ENCODE measurements around the gene GIPC2.

DNA sequence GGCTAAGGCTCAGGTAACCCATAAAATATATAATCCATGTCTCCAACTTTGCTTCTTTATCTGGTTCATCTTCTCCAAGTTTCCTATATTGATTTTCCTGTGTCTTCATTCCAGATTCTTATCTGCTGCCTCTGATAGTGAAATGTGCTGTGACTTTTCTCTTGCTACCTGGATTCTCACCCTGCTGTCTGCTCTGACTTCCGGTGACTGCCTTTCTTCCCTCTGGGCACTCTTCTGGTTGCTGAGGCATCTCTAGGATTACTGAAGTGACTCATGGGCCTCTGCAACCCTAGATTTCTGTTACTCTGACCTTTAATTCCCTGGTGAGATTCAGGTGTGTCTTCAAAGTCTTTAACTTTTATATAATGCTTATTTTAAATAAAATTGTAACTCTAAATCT is 46.9 kb downstream of the GIPC2 start:
- TF ChIP-seq, protein P1, sequence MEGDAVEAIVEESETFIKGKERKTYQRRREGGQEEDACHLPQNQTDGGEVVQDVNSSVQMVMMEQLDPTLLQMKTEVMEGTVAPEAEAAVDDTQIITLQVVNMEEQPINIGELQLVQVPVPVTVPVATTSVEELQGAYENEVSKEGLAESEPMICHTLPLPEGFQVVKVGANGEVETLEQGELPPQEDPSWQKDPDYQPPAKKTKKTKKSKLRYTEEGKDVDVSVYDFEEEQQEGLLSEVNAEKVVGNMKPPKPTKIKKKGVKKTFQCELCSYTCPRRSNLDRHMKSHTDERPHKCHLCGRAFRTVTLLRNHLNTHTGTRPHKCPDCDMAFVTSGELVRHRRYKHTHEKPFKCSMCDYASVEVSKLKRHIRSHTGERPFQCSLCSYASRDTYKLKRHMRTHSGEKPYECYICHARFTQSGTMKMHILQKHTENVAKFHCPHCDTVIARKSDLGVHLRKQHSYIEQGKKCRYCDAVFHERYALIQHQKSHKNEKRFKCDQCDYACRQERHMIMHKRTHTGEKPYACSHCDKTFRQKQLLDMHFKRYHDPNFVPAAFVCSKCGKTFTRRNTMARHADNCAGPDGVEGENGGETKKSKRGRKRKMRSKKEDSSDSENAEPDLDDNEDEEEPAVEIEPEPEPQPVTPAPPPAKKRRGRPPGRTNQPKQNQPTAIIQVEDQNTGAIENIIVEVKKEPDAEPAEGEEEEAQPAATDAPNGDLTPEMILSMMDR (IDR thresholded peaks at IDR 0.05): no peak
- TF ChIP-seq POLR2A (IDR thresholded peaks at IDR 0.05) (no peak), EP300 (IDR thresholded peaks at IDR 0.05) (no peak)
